Activated CD8-positive, alpha-beta memory T cell treated with anti-CD3 and anti-CD28 coated beads, Interleukin-2, amount 50 U/mL, for 1 hour (primary cell): Measurements from ENCODE around the gene UBE2V1.
"Not testable (repeated sequence)": the region's sequence is repeated elsewhere in the genome, so short reads cannot be mapped to it uniquely, and the experiment has no call there.

ENCODE experiments used
- DNase-seq: peaks from one replicate; pipeline ENCODE4 v3.0.0-alpha.2; 2020; ENCODE audit errors: extremely low read depth

The UBE2V1 gene

DNA sequence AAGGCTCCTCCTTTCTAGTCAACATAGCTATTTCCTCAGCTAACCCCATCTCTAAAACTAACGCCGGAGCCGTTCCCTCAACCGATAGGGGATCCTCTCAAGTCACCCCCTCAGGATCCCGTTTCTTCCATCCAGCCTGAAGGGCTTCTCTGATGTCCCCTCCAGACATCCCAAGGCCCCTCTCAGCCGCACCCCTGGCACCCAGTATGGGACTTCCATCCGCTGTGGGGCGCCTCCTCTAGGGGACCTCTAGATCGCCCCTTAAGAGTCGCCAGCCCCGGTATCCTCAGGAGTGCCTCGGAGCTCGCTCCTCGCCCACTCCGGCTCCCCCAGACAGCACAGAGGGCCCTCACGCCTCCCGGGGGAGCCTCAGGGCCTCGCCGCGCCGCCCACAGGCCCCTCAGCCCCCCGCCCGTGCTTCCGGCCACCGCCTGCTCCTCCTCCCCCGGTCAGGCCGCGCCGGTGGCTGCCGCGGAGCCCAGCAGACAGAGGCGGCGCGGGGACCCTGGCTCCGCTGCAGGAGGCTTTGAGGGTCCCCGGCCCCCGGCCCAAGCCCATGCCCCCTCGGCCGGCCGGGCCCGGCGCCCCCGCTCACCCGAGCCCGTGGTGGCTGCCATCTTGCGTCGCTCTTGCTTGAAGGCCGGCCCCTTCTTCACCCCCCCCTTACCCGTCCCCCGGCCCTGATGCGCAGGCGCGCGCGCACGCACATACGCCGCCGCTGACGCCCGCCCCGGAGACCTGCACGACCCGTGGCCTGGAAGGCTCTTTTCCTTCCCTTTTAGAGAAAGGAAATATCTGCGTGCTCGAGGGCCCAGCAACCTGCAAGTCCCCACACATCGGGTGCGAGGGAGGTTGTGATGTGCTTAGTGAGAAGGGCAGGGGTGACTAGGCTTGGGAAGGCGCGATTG, at the start of gene UBE2V1:
UBE2V1 (minus strand) TSS at position 639 of the 908 bp plus-strand sequence; CDS start at position 617, 22 bp downstream.
- peak; percentile 69 for DNase-seq

GRCh38 chr20:50161494-50161893, 48.5 kb upstream of the UBE2V1 start:
- not testable (repeated sequence) for DNase-seq

GRCh38 chr20:50153500-50154377, 40.8 kb upstream of the UBE2V1 start, which contains the start of gene PEDS1:
Gene PEDS1 (minus strand): TSS chr20:50153723. CDS start chr20:50153637, 86 bp downstream.
- DNase-seq = peak; percentile 31

DNA sequence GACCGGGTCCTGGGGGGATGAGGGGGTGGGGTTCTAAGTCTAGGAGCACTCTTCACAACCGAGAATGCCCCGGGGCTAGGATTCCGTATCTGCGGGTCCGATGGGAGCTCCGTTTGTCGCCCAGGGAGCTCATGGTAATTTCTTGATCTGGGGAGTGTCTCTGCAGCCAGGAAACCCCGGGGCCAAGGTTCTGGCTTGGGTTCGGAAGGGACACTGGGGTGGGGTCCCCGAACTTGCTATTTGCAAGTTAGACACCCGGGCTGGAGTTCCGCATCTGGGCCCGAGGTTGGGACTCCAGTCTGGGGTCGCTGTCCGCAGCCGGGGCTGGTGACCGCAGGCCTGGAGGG, 40.2 kb upstream of the UBE2V1 start:
- DNase-seq = no peak

DNA sequence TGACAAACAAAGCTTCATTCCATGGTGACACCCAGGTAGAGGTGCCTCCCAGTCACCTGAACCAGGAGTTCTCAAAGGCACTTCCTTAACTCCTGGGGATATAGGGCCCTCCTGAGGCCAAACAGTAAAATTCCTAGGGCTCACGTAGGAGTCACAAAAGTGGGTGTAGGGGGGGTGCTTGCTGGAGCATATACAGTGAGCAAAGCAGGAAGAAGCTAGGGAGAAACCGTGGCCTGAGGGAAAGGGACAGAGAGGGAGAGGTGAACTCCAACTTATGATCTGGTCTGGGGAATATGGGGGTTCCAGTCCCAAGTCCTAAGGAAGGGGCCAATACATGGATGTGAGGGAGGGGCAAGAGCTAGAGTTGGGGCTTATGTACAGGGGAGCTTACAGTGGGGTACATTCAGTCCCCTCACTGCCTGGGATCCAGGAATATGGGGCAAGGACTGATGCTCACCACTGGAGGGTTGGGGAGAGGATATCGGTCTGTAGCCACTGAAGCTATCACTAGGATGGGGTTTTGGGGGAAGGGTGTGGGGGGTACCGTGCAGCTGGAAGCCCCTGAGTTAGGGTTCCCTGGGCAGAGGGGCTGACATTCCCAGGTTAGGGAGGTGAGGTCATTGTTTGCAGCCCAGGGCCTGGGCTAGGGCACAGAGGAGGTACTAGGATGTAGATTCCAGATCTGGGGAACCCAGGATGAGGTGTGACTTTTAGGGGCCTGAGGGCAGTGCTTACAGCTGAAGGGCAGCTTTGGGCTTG, 39.6 kb upstream of the UBE2V1 start:
- DNase-seq = no peak

DNA sequence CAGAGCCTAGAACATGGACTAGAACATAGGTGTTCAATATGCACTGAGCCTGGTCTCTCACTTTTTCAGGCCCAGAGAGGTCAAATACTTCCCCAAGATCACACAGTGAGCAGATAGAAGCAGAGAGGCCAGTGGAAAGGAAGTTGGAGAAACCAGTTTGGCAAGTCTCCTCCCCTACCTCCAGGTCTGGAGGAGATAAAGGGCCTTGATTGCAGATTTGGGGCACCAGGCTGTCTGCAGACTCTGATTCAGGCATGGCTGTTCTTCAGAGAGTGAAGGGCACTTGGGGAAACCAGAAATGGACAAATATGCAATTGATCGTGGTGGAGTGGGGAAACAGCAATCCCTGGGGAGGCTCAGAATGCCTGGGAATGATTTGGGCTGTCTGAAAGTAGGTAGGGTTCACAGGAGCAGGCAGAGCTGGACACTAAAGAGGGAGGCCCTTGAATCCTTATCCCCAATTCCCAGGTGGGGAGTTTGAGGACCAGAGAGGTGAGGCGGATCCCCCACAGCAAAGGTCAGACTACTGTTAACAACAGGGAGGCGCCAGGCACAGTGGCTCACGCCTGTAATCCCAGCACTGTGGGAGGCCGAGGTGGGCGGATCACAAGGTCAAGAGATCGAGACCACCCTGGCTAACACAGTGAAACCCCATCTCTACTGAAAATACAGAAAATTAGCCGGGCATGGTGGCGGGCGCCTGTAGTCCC, 38.2 kb upstream of the UBE2V1 start:
- no peak for DNase-seq

- DNase-seq = no peak
Measured at GRCh38 chr20:50149481-50150254, 36.7 kb upstream of the UBE2V1 start.

- DNase-seq = peak; percentile 50
Measured at GRCh38 chr20:50146732-50147662, 34.0 kb upstream of the UBE2V1 start.

GRCh38 chr20:50146214-50146613, 33.3 kb upstream of the UBE2V1 start:
- DNase-seq = no peak

DNA sequence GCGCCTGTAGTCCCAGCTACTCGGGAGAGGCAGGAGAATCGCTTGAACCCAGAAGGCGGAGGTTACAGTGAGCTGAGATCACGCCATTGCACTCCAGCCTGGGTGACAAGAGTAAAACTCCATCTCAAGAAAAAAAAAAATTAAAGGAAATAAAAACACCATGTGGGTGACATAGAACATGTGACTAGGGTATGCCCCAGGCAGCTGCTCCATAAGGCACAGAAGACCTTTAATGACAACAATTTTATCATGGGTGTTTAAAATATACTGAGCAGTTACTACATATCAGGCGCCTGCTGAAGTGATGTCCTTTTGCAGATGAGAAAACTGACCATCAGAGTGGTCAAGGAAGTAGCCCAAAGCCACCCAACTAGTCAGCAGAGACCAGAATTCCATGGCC, 32.6 kb upstream of the UBE2V1 start:
- DNase-seq = no peak

GRCh38 chr20:50144362-50144761, 31.4 kb upstream of the UBE2V1 start:
- no peak for DNase-seq

DNA sequence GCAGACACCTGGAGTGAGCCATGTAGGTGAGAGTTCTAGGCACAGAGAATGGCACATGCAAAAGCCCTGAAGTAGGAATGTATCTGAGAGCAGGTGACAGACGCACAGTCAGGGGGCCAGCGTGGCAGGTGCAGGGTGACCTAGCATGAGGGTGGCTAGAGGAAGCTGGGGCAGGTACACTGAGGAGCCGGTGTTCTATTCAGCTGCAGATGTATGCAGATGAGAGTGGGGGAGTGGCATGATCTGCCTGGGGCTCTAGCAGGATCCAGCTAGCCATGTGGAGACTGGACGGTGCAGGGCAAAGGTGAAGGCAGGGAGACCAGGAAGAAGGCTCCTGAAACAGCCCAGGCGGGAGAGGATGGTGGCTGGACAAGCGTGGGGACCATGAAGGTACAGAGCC, 29.9 kb upstream of the UBE2V1 start:
- no peak for DNase-seq

DNA sequence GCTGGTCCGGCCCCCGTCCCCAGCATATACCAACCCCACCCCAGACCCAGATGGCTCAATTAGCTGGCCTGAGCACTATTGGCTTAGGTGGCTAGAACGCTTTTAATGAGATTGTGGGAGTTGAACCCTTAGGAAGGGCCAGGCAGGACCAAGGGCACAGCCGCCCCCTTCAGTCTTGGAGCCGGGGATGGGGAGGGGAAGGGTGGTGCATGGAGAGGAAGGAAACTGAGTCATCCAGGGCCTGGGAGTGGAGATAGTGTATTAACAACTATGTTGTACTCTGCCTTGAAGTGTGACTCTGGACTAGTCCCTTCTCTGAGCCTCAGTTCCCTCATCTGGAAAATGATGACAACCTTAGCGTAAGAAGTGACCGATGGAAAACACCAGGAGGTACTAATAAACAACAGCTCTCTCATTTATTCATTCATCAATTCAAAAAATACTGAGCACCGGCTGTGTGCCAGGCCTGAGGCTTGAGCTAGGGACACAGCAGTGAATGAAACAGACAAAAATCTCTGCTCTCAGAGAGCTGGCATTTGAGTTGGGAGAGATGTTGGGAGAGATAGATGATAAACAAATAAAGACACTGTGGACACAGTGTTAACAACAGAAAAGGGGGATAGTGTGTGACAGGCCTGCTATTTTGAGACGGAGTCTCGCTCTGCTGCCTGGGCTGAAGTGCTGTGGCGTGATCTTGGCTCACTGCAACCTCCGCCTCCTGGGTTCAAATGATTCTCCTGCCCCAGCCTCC, 29.0 kb upstream of the UBE2V1 start:
- DNase-seq = no peak

DNA sequence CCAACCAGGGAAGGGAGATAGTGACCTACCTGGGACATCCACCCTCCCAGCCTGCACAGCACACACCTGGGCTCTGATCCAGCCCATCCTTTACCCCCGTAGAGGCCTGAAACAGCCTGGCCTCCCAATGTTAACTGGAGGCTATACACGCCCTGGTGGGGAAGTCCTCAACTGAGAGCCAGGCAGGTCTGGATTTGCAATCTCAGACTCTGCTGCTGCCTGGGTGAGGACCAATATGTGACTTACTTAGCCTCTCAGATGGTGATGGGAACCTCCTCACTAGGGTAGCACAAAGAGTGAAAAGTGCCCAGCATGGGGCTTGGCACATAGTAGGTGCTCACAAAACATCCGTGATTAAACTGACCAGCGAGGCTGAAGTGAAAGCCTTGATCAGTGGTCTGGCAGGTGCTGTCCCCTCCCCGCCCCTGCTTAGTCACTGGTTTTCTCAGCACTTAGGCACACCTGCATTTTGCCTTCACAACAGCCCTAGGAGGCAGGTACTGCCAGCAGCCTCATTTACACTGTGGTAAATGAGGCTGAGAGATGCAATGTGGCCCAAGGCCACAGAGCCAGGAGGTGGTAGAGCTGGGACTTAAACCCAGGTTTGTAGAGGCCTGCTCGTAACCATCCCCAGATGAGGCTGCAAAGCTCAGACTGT, 28.2 kb upstream of the UBE2V1 start:
- DNase-seq = no peak

GRCh38 chr20:50140339-50140859, 27.4 kb upstream of the UBE2V1 start:
- no peak for DNase-seq

DNA sequence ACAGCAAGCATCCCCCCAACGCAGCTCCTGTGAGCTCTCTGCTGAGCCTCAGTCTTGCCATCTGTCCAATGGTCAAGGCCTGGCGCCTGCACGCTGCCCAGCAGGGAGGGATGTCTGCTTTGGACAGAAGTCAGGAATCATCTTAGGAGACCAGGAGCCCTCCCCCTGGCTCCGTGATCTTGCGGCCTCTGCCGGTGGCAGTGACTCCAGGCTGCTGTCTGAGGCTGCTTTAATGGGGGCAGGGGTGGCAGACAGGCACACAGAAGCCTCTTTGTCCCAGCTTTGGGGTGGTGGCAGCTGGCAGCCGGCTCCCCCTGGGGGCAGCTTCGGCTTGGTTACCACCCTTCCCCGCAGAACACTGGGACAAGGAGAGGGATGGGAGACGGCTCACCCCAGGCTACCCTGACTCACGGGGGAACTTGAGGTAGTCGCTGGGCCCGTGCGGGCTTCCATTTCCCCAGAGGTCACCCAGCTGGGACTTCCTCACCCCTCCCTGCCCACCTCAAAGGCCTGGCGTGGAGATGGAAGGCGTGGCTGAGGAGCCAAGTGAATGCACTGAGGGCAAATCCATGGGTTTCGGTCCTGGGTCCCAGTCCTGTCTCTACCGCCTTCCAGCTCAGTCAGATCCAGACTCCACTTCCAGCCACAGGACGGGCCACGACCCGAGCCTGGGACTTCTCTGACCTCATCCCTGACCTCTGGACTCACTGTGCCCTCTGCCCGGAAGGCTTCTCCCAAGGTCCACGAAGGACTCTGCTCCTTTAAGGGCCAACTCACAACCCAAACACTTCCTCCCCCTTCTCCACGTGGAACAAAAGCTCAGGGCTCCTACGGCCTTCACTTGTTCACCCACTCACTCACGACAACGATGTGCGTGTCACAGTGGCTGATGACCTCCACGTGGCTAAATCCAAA, 25.8 kb upstream of the UBE2V1 start:
- DNase-seq = no peak

DNA sequence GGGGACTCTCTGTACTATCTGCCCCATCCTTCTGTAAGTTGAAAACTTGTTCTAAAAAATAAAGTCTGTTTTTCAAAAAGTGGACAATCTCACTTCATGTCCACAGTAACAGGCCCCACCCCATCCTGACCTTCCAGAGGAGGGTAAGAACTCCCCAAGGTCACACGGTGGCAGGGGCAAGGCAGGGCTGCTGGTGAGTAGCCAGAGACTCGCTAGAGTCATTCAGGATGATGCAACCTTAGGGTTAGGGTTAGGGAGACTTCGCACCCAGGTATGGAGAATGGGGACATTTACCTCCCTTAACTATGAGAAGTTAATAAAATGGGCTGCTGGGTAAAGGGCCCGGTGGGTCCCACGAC, 25.1 kb upstream of the UBE2V1 start:
- no peak for DNase-seq
